GM12801 (cell line): ENCODE data around the gene TTC39C.

Experiments used
- TF ChIP-seq, protein P1 (sequence below): IDR thresholded peaks from one replicate; pipeline ENCODE4 v1.5.1; 2011; ENCODE audit warnings: control low read depth; ENCODE audit not compliant: insufficient read length; ENCODE audit errors: extremely low read depth

TTC39C gene

DNA sequence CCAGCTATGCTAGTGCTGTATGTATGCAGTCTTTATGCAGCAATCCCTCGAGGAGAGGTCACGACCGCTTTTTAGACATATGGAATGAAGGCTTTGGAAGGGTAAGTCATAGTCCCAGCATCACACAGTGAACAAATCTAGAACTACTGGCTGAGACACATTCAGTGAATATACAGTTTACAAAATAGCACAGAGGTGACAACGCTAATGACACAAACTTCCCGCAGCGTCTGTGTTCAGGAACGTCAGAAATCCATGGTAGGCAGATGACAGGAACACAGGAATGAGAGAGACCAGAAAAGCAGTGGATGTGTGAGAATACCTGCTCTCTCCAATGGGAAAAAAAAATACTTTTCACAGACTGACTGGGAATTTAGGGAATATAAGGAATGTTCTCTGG, 153.9 kb downstream of the TTC39C start:
- TF ChIP-seq, protein P1, sequence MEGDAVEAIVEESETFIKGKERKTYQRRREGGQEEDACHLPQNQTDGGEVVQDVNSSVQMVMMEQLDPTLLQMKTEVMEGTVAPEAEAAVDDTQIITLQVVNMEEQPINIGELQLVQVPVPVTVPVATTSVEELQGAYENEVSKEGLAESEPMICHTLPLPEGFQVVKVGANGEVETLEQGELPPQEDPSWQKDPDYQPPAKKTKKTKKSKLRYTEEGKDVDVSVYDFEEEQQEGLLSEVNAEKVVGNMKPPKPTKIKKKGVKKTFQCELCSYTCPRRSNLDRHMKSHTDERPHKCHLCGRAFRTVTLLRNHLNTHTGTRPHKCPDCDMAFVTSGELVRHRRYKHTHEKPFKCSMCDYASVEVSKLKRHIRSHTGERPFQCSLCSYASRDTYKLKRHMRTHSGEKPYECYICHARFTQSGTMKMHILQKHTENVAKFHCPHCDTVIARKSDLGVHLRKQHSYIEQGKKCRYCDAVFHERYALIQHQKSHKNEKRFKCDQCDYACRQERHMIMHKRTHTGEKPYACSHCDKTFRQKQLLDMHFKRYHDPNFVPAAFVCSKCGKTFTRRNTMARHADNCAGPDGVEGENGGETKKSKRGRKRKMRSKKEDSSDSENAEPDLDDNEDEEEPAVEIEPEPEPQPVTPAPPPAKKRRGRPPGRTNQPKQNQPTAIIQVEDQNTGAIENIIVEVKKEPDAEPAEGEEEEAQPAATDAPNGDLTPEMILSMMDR = no peak

DNA sequence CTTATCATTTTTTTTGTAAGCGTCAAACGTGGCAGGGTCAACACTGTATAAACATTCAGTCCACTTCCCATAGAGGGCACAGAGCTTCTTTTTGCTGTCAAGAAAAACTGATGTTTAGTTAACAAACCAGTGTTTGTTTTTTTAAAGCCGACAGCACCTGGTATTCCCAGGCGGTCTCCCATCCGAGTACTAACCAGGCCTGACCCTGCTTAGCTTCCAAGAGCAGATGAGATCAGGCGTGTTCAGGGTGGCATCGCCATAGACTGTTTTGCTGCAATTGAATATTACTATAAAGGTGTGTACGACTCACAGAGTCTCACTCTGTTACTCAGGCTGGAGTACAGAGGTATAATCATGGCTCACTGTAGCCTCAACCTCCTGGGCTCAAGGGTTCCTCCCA, 155.8 kb downstream of the TTC39C start:
- TF ChIP-seq, protein P1 = no peak

DNA sequence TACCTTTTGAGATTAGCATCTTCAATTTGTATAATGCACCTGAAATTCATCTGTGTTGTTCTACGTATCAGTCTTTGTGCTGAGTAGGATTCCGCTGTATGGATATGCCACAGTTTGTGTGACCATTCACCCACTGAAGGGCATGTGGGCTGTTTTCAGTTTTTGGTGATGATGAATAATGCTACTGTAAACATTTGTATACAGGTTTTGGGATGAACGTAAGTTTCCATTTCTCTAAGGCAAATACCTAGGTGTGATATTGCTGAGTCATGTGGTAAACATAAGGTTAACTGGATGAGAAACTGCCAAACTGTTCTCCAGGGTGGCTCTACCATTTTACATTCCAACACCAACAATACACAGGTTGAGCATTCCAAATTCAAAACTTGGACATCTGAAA, 159.4 kb downstream of the TTC39C start:
- TF ChIP-seq, protein P1 = no peak

DNA sequence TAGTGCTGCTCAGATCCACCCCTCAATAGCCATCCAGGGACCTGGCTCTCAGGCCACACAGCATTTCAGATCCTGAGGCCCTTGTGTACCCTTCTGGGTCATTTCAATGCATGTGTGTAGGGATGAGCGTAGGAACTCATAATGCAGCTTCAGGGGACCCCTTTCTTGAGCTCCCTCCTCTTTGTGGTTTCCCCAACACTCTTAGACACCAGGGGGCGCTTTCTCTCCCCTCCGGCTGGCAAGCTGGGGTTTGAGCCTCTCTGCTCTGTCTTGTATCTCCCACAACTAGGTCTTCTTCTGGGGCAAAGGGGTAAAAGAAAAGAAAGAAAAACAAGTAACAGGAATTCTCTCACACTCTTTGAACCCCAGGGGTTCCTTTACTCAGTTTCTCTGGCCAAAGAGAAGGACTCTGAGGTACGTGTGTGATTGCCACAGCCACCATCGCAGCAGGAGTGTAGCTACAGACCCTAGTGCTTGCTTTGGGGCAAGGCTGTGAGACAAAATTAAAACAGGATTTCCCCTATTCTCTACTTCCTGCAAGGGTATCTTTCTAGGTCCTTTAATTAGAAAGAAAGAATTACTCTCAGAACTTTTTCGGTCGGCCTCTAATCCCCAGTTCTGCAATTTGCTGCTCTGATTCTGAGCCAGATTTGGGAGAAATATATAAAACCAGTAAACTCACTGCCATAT, 162.3 kb downstream of the TTC39C start:
- TF ChIP-seq, protein P1 = no peak

DNA sequence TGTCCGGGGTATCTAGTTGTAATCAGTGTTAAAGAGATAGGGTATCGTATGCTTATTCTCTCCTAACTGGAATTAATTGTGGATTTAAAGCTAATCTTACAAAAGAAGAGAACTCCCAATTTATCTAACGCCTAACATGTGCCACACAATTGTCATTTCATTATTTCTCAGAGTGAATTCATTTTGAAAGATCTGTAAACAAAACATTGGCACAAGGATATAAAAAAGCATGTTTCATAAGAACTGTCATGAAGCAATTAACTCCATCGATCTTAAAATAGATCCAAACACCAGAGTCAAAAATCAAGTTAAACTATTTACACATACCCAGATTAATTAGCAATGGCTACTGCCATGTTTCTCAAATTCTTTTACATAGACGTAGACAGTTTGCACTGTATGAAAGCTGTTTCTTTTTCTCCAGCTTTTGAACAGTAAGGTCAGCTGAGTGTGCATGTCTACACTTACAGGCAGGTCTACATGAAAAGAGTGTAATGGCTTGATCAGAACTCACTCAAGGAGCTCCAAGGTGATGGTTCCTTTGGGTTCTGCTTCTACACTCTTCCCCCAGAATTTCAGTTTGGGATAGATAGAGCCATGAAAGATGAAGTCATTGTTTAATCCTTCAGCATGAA, 163.1 kb downstream of the TTC39C start:
- TF ChIP-seq, protein P1 = no peak

DNA sequence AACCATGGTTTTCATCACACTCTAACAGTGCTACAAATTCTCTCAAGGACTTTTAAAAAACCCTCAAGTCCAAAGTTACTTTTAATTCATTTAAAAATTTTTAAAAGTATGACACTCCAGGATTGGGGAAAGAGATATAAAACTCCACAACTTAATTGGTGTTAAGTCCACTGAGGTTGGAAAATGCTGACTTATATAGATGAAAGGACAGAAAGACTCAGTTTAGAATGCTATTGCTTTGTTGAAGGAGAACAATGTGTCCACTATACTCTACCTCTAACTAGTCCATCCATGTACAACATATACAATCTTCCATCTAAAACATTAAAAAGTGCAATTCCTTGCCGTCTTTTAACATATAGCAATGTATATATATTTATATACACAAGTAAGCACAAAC, 165.5 kb downstream of the TTC39C start:
- TF ChIP-seq, protein P1 = no peak

DNA sequence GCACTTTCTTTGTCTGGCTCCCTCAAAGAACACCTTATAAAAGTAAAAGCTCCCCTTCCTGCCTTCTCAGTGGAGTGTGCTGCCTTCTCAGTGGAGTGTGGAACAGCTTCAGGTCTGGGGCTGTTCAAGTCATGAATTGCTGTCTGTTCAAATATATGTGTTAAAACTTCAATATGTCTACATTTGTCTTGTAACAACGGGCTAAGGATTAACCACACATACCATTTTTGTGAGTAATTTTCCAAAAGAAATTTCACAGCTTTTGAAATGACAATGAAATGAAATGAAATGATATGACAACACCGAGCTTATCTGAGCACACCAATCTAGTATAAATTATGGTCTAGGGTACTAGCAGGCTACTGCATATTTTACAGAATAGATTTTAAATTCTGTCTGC, 167.3 kb downstream of the TTC39C start:
- TF ChIP-seq, protein P1 = no peak
